SU-DHL-6 (cell line): ENCODE data around the gene CBX5.

Source experiments
- CTCF ChIP-seq: fragments of 200-600 bp; sonication (generic); IDR thresholded peaks from one replicate; pipeline ENCODE4 v1.5.1; 2017; ENCODE audit warnings: antibody characterized with exemption, mild to moderate bottlenecking, low read length, moderate library complexity; ENCODE audit not compliant: insufficient read depth, poor library complexity, severe bottlenecking
- EZH2phosphoT487 ChIP-seq: fragments of 200-600 bp; sonication (generic), shearing (Covaris generic); conservative IDR thresholded peaks from 2 replicates; pipeline ENCODE4 v1.6.1; 2018; ENCODE audit warnings: mild to moderate bottlenecking, antibody characterized with exemption, low read length, moderate library complexity, mixed read lengths

GRCh38 chr12:54184024-54184805 is 95.7 kb downstream of the CBX5 start:
- TF ChIP-seq CTCF = no peak
- TF ChIP-seq EZH2phosphoT487 = no peak
